Thoracic aorta (tissue), 2 donors: ENCODE data around the gene SLC5A10. TPM values are rescaled to one million over a fixed set of nuclear protein-coding genes. Genes with fewer than 3 reads are reported as not detected.

Source experiments
- ATAC-seq: fragments of 150-250 bp; one replicate; pipeline ENCODE4 v1.8.0; 2017; ENCODE audit warnings: low read depth; ENCODE audit not compliant: insufficient number of reproducible peaks, low FRiP score
- DNase-seq: peaks from one replicate; pipeline ENCODE4 v3.0.0-alpha.2; 2020; ENCODE audit warnings: low spot score
- H3K27ac ChIP-seq, 2 donors: fragments of 200-600 bp; sonication (generic); 1 replicate in 1 of 2; 2 replicates in 1 of 2; pipeline ENCODE4 v1.5.1; 2016; ENCODE audit warnings: mild to moderate bottlenecking in 2 of 2, moderate library complexity in 2 of 2
- H3K27me3 ChIP-seq: fragments of 200-600 bp; sonication (generic); replicated peaks from 2 replicates; pipeline ENCODE4 v1.6.0; 2016; ENCODE audit warnings: mild to moderate bottlenecking; ENCODE audit not compliant: insufficient read depth
- H3K36me3 ChIP-seq: fragments of 200-600 bp; sonication (generic); one replicate; pipeline ENCODE4 v1.5.1; 2016
- H3K4me1 ChIP-seq, 2 donors: fragments of 200-600 bp; sonication (generic); 1 replicate in 1 of 2; 2 replicates in 1 of 2; pipeline versions ENCODE4 v1.5.1 to v1.6.0; 2016; ENCODE audit warnings: low read depth in 2 of 2, mild to moderate bottlenecking in 1 of 2; ENCODE audit not compliant: control insufficient read depth in 1 of 2
- H3K4me3 ChIP-seq: fragments of 200-600 bp; sonication (generic); 2 replicates; pipeline ENCODE4 v1.5.1; 2016; ENCODE audit warnings: mild to moderate bottlenecking
- H3K9me3 ChIP-seq: fragments of 200-600 bp; sonication (generic); 2 replicates; pipeline ENCODE4 v1.5.1; 2016
- CTCF ChIP-seq: fragments of 200-600 bp; sonication (generic); IDR thresholded peaks from one replicate; pipeline ENCODE4 v1.5.1; 2019; ENCODE audit warnings: antibody characterized with exemption
- total RNA-seq, 2 donors: library from RNA; depleted of rRNA; stranded (reverse); fragments of >200 nt; gene quantifications; one replicate each; pipeline versions ENCODE4 v1.1.0 to v1.2.3, GENCODE V29; 2016

The SLC5A10 gene
- total RNA-seq, 2 donors from 2014 or later = not detected

- Histone ChIP-seq H3K36me3 (no peaks in the 10 kb centered on the region), H3K27me3 (no peaks in the 10 kb centered on the region), H3K4me3 (peak within 1 kb of the TSS; percentile 93), H3K9me3 (no peaks in the 10 kb centered on the region), H3K4me1 (peaks cover 7 to 26% of the 10 kb centered on the region in 2 donors), H3K27ac (peak within 1 kb of the TSS; percentile 77 to 78)
- DNase-seq = peak; percentile 81
- no peak for TF ChIP-seq CTCF
- ATAC-seq = peak; percentile 74
Observed at GRCh38 chr17:19004421-19005136, 52.6 kb downstream of the SLC5A10 start, which contains the start of gene FAM83G. Gene FAM83G, minus strand, starts transcription at chr17:19004764. Its CDS starts 723 bp downstream, at chr17:19004041.

- no peak for DNase-seq
- no peak for ATAC-seq
- Histone ChIP-seq H3K27ac (peak overlapping the region; percentile 34 to 77), H3K27me3 (no peaks in the 10 kb centered on the region), H3K9me3 (no peaks in the 10 kb centered on the region), H3K36me3 (no peaks in the 10 kb centered on the region), H3K4me1 (peaks cover 7 to 26% of the 10 kb centered on the region in 2 donors), H3K4me3 (peak overlapping the region; percentile 93)
- no peak for TF ChIP-seq CTCF
Observed at GRCh38 chr17:19005137-19005773, 53.3 kb downstream of the SLC5A10 start.

GRCh38 chr17:19005789-19006430, 53.9 kb downstream of the SLC5A10 start:
- no peaks in the 10 kb centered on the region for H3K9me3 ChIP-seq
- no peak overlapping the region for H3K4me3 ChIP-seq
- H3K27ac ChIP-seq = no peak overlapping the region
- no peaks in the 10 kb centered on the region for H3K27me3 ChIP-seq
- no peaks in the 10 kb centered on the region for H3K36me3 ChIP-seq
- DNase-seq (no peak), ATAC-seq (no peak)
- peaks cover 7 to 26% of the 10 kb centered on the region in 2 donors for H3K4me1 ChIP-seq
- no peak for TF ChIP-seq CTCF

- TF ChIP-seq CTCF = no peak
- H3K27me3 ChIP-seq = no peaks in the 10 kb centered on the region
- no peaks in the 10 kb centered on the region for H3K36me3 ChIP-seq
- H3K4me3 ChIP-seq = no peak overlapping the region
- peaks cover 7 to 26% of the 10 kb centered on the region in 2 donors for H3K4me1 ChIP-seq
- DNase-seq (no peak), ATAC-seq (no peak)
- no peaks in the 10 kb centered on the region for H3K9me3 ChIP-seq
- H3K27ac ChIP-seq = no peak overlapping the region
Observed at GRCh38 chr17:19006698-19007097, 54.7 kb downstream of the SLC5A10 start.

- H3K4me3 ChIP-seq = no peak overlapping the region
- no peak overlapping the region for H3K27ac ChIP-seq
- H3K27me3 ChIP-seq = no peaks in the 10 kb centered on the region
- no peaks in the 10 kb centered on the region for H3K36me3 ChIP-seq
- H3K4me1 ChIP-seq = peaks cover 0 to 2% of the 10 kb centered on the region in 2 donors
- ATAC-seq (no peak), DNase-seq (no peak)
- no peak for TF ChIP-seq CTCF
- H3K9me3 ChIP-seq = no peaks in the 10 kb centered on the region
Observed at GRCh38 chr17:19009970-19010369, 58.0 kb downstream of the SLC5A10 start.
